GM03348 (cell line): Measurements from ENCODE around the gene TBC1D1.
A peak's percentile ranks its signal among the peaks of the same experiment; 100 is the strongest.
"Not testable (repeated sequence)": the region's sequence is repeated elsewhere in the genome, so short reads cannot be mapped to it uniquely, and the experiment has no call there.

ENCODE experiments used
- DNase-seq: peaks from one replicate; pipeline ENCODE4 v3.0.0; 2012; ENCODE audit warnings: low spot score

Gene TBC1D1

GRCh38 chr4:38016698-38017097, 125.8 kb downstream of the TBC1D1 start:
- no peak for DNase-seq

- no peak for DNase-seq
Measured at GRCh38 chr4:38017609-38018008, 126.7 kb downstream of the TBC1D1 start.

DNA sequence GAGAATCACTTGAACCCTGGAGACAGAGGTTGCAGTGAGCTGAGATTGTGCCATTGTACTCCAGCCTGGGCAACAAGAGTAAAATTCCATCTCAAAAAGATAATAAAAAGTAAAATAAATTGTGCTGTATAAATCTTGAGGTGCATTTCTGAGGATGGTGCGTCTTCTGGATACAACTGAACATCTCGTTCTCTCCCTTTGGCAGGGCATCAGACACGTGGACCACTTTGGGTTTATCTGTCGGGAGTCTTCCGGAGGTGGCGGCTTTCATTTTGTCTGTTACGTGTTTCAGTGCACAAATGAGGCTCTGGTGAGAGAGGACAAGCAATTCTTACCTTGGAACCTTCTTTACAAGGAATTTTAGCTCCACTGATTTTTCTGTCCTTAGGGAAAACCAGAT, 129.5 kb downstream of the TBC1D1 start:
- no peak for DNase-seq

- not testable (repeated sequence) for DNase-seq
Measured at GRCh38 chr4:38020961-38021360, 130.1 kb downstream of the TBC1D1 start.

GRCh38 chr4:38021751-38022150, 130.9 kb downstream of the TBC1D1 start:
- no peak for DNase-seq

- DNase-seq, result no peak
Measured at GRCh38 chr4:38023347-38024205, 132.7 kb downstream of the TBC1D1 start.

DNA sequence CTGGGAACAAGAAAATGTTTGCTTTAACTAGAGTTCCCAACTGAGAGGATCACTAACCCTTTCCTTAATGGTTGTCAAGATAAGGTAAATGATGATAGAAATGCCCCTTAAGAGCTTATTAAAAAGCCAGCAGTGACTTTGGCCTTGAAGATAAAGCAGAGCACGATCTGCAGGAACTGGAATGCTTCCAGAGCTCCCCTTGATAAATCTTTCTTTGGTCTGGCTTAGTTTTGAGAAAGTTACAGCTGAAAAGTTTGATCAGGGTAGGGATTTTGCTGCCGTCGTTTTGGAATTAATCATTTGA, 133.3 kb downstream of the TBC1D1 start:
- no peak for DNase-seq

DNA sequence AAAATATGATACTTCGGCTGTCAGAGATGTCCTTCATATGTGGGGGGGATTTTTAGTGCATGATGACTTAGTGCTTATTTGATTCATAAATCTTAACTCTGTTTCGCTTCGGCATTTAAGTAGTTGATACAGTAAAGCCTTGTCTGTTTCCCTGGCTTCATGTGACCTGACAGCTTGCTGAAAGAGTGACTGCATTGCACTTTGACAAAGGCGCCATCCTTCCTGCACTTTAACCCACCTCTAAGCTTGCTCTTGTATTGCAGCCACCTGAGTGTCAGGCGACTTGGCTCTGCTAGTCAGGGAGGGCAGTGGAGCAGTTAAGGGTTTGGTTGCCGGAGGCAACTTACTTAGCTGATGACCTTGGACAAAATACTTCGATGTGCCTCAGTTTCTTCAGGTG, 134.8 kb downstream of the TBC1D1 start:
- no peak for DNase-seq

DNA sequence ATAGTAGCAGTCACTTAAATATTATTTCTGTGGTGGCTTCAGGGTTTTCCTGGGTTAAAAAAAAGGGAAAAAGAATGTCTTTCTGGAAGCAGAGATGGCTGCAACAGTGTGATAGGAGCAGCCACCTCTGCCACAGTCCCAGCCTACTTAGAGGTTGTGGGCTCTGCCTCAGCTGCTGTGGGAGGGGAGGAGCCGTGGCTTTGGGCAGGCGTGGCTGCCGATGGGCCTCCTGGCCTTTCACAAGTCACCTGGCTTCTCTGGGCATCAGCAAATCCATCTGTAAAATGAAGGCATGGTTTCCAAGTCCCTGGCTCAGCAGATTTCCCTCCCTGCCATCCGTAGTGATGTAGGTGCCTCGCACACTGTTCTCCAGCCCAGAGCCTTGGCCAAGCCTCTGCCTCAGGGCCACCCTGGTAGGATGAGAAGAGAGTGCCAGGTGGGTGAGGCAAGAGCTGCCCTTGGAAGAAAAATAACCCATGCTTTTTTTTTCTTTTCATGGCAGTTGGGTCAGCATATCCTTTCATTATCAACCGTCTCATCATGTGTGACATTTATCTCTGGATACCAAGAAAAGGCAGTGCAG, 135.4 kb downstream of the TBC1D1 start:
- no peak for DNase-seq

GRCh38 chr4:38030023-38030422, 139.1 kb downstream of the TBC1D1 start:
- peak; percentile 65 for DNase-seq

GRCh38 chr4:38034986-38035882, 144.3 kb downstream of the TBC1D1 start:
- DNase-seq, result peak; percentile 82

DNA sequence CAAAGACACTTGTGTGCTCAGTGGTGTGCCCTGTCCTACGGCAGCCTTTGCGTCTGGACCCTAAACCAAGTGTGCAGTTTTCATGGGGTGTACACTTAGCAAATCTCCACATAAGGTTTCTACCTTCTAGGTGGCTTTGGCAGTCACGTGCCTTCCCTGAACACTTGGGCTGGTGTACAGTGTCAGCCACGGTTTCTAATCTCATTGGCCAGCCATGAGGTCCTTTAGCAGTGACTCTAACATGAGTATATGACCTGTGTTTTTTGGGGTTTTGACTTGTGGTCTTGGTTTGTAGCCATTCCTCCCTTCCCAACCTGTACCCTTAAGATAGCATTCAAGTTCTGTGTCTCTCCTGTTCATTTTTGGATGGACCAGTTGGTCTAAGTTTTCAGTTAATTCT, 145.7 kb downstream of the TBC1D1 start:
- DNase-seq, result no peak

DNA sequence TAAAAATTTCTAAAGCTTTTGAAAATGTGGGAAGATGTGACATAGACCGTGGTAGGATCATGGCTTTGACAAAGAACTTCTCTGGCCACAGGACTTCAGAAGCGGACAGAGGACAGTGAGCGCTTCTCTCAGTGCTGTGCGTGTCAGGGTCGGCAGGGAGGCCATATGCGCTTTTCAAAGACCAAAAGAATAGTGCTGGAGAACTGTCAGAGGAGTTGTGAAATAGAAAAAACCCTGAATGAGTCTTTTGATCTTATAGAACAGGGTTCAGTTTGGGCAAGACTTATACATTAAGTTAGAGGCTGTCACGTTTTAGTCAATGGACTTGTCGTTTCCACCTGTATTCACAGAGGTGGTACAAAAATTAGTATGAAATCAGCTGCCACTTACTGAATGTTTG, 146.7 kb downstream of the TBC1D1 start:
- DNase-seq, result no peak

GRCh38 chr4:38040619-38041018, 149.7 kb downstream of the TBC1D1 start:
- DNase-seq, result no peak

DNA sequence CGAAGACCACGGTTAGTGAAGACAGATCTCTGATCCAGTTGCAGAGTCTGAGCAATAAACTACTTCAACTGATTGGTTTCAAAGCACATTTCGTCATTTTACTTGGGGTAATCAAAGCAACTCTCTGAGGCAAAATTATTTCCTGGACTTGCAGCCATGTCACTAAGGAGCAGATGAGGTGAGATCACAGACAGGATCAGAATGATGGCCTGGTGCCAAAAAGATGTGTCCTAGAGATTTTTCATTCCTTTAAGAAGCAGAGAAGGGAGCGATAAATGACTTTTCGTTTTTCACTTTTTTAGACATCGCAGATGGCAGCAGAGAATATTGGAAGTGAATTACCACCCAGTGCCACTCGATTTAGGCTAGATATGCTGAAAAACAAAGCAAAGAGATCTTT, 153.2 kb downstream of the TBC1D1 start:
- no peak for DNase-seq

GRCh38 chr4:38045289-38045988, 154.6 kb downstream of the TBC1D1 start:
- DNase-seq, result no peak

DNA sequence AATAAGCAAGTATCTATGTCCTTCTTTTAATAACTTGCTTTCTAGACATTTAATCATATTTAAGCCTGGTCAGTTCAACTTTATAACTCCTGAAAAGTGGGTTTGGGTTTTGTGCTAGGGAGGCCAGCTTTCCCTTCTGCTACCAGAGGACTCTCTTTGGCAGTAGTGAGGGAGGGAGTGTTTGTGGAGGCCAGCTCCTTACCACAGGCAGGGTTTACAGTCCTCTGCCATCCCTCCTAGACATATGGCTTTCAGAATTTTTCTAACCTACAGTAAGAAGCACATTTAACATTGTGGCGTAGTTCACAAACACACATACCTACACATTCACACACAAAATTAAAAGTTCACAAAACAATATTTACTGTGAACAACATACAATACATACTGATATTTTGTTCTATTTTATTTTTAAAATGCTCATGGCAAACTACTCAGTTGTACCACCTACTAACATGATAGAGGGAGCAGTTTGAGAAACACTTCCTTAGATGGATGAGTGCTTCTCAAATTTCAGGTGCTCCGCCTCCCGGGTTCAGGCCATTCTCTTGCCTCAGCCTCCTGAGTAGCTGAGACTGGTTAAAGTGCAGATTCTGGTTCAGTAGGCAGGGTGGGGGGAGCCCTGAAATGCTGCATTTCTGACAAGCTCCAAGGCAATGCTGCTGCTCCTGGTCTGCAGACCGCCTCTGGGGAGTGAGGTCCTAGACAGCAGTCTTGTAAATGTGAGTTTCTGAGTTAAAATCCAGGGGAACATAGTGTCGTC, 156.0 kb downstream of the TBC1D1 start:
- peak; percentile 21 for DNase-seq

DNA sequence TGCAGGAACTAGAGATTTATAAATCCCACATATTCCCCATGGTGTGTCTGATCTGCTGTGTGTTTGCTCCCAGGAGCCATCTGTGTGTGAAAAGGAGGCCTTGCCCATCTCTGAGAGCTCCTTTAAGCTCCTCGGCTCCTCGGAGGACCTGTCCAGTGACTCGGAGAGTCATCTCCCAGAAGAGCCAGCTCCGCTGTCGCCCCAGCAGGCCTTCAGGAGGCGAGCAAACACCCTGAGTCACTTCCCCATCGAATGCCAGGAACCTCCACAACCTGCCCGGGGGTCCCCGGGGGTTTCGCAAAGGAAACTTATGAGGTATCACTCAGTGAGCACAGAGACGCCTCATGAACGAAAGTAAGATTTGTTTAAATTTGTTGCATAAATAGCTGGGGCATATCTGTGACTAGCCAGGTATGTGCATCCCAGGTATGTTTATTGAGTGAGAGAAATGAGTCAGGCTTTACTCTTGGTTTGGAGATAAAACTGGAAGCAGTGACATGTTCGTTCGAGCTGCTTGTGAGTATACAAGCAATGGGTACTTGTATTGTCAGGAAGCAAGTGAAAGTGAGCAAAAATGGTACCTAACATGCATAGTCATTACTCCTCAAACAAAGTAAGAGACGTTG, 158.8 kb downstream of the TBC1D1 start:
- DNase-seq, result no peak

DNA sequence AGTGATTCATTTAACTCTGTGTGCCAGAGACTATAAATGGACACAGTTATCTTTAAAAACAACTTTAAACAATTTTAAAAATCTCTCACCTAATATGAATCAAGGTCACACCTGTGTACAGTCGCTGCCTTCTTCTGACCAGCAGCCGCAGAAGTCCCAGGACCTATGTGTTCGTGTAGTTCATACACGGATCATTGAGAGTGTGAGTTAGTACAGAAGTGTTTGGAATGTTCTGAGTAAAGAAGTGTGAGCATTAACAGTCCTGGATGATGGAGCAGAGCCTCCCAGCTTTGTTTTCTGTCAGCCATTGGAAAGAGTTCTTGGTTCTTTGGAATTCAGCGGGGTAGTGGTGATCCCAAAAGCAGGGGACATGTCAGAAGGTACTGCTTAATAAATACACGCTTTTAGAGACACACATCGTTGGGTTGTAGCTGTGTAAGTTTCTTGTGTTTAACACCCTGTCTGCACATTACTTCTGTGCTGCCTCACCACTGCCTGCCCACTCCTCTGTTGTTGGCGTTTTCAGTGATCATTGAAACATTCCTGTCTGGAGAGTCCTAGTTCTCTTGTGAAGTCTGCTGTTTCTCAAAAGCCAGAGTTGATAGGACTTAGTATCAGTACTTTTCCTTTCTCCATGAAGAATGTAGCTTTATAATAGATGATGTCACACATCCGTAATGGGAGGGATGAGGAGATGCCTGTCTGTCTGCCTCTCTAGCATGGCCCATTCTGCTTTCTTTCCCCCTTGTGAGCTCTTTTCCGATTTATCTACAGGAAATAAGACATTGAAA, 159.9 kb downstream of the TBC1D1 start:
- DNase-seq, result no peak

DNA sequence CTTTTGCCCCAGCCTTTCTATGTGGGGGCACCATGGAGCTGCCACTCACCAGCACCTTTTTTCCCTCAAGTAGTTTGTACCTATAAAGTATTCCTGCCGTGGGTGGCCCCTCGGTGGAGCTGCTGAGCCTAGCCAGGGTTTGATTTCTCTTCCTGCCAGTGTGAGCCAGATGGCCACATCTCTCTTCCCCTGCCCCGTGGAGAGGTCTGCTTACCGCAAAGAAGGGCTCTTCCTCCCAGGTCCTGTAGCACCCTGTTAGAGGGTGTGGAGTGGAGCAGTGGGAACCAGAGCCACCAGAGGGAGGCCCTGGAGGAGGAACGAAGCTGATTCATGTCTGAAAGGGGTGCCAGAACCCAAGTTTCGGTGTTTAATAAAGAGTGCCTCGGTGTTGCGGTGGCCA, 164.7 kb downstream of the TBC1D1 start:
- DNase-seq, result no peak
